ENCODE measurements around the gene GRIN2C. TPM values are rescaled to one million over a fixed set of nuclear protein-coding genes. Genes with fewer than 3 reads are reported as not detected.
A peak's percentile ranks its signal among the peaks of the same experiment; 100 is the strongest.
"Not testable (repeated sequence)": the region's sequence is repeated elsewhere in the genome, so short reads cannot be mapped to it uniquely, and the experiment has no call there.

Gene GRIN2C
- total and polyA plus RNA-seq, 2 donors from 2014 or later: 0.15 to 0.31 TPM

GRCh38 chr17:74872313-74873036, 12.8 kb upstream of the GRIN2C start, which contains the start of gene FDXR:
Gene FDXR, minus strand, starts transcription at chr17:74872994. Its CDS starts 50 bp downstream, at chr17:74872944.
- TF ChIP-seq CTCF (IDR thresholded peaks at IDR 0.05; ENCODE audit: borderline replicate concordance, extremely low read depth, insufficient read depth): no peak
- Histone ChIP-seq H3K4me1 (ENCODE audit: control insufficient read depth in 2 of 3, insufficient read depth in 2 of 3, low read depth in 1 of 3, low read length in 3 of 3) (peaks cover 0 to 12% (median 4%) of the 10 kb centered on the region in 3 donors), H3K27ac (ENCODE audit: low read depth in 2 of 2, low read length in 2 of 2) (peak within 1 kb of the TSS; percentile 43 to 94), H3K27me3 (ENCODE audit: control insufficient read depth, insufficient read depth, low read length) (no peaks in the 10 kb centered on the region), H3K9me3 (ENCODE audit: control insufficient read depth in 2 of 3, insufficient read depth in 1 of 3, low read length in 3 of 3) (no peaks in the 10 kb centered on the region), H3K9ac (ENCODE audit: low read length in 3 of 3) (peak within 1 kb of the TSS; percentile 52 to 86 (median 69)), H3K4me3 (ENCODE audit: low read length in 3 of 3) (peak within 1 kb of the TSS; percentile 77 to 96 (median 79)), H3K36me3 (ENCODE audit: control insufficient read depth in 2 of 3, insufficient read depth in 3 of 3, low read length in 3 of 3) (no peaks in the 10 kb centered on the region)
- no peak for DNase-seq
- no peak for FAIRE-seq
- intact Hi-C loops (cut with DNase I): no loop called here

- no peaks in the 10 kb centered on the region for H3K27me3 ChIP-seq (ENCODE audit: control insufficient read depth, insufficient read depth, low read length)
- no peak for TF ChIP-seq CTCF (IDR thresholded peaks at IDR 0.05; ENCODE audit: borderline replicate concordance, extremely low read depth, insufficient read depth)
- no peaks in the 10 kb centered on the region for H3K9me3 ChIP-seq (ENCODE audit: control insufficient read depth in 2 of 3, insufficient read depth in 1 of 3, low read length in 3 of 3)
- intact Hi-C loops (cut with DNase I): no loop called here
- FAIRE-seq (no peak), DNase-seq (peak in 4 of 5 donors; percentile 21 to 75 (median 47))
- peak overlapping the region in 1 of 3 donors; percentile 77 for H3K4me3 ChIP-seq (ENCODE audit: low read length in 3 of 3)
- H3K27ac ChIP-seq (ENCODE audit: low read depth in 2 of 2, low read length in 2 of 2): no peak overlapping the region
- peaks cover 0 to 12% (median 4%) of the 10 kb centered on the region in 3 donors for H3K4me1 ChIP-seq (ENCODE audit: control insufficient read depth in 2 of 3, insufficient read depth in 2 of 3, low read depth in 1 of 3, low read length in 3 of 3)
- no peak overlapping the region for H3K9ac ChIP-seq (ENCODE audit: low read length in 3 of 3)
- no peaks in the 10 kb centered on the region for H3K36me3 ChIP-seq (ENCODE audit: control insufficient read depth in 2 of 3, insufficient read depth in 3 of 3, low read length in 3 of 3)
Measured at GRCh38 chr17:74871356-74872076, 11.8 kb upstream of the GRIN2C start.

DNA sequence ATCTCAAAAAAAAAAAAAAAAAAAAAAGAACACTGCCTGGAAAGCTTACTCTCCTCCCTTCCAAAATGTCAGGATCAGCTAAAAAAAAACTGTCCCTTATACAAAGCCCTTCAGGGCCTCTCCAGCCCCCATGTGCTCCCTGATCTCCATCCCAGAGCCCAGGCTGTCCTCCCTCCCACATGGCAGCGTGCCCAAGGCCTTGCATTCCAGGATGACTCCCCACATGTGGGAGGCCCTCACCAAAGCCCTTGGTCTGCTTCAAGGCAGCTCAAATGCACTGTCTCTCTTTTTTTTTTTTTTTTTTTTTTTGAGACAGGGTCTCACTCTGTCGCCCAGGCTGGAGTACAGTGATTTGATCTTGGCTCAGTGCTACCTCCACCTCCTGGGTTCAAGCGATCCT, 10.8 kb upstream of the GRIN2C start:
- H3K27ac ChIP-seq (ENCODE audit: low read depth in 2 of 2, low read length in 2 of 2): no peak overlapping the region
- H3K9me3 ChIP-seq (ENCODE audit: control insufficient read depth in 2 of 3, insufficient read depth in 1 of 3, low read length in 3 of 3): no peaks in the 10 kb centered on the region
- H3K4me3 ChIP-seq (ENCODE audit: low read length in 3 of 3): no peak overlapping the region
- no peaks in the 10 kb centered on the region for H3K36me3 ChIP-seq (ENCODE audit: control insufficient read depth in 2 of 3, insufficient read depth in 3 of 3, low read length in 3 of 3)
- FAIRE-seq: no peak
- intact Hi-C loops (cut with DNase I): no loop called here
- peaks cover 0 to 12% (median 4%) of the 10 kb centered on the region in 3 donors for H3K4me1 ChIP-seq (ENCODE audit: control insufficient read depth in 2 of 3, insufficient read depth in 2 of 3, low read depth in 1 of 3, low read length in 3 of 3)
- TF ChIP-seq CTCF (IDR thresholded peaks at IDR 0.05; ENCODE audit: borderline replicate concordance, extremely low read depth, insufficient read depth): no peak
- no peak overlapping the region for H3K9ac ChIP-seq (ENCODE audit: low read length in 3 of 3)
- no peaks in the 10 kb centered on the region for H3K27me3 ChIP-seq (ENCODE audit: control insufficient read depth, insufficient read depth, low read length)
- peak in 3 of 5 donors; percentile 39 to 69 (median 69) for DNase-seq

DNA sequence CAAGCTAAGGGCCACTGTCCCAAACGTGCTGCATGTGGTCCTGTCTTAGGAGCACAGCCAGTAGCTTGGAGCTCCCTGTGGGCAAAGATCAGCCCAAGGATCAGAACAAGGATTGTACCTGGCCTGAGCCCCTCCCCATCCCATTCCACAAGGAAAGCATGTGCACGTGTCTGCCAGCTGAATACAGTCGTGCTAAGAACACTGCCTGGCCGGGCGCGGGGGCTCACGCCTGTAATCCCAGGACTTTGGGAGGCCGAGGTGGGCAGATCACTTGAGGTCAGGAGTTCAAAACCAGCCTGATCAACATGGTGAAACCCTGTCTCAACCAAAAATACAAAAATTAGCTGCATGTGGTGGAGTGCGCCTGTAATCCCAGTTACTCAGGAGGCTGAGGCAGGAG, 10.3 kb upstream of the GRIN2C start:
- FAIRE-seq; intact Hi-C loops (cut with DNase I); H3K9me3 ChIP-seq (ENCODE audit: control insufficient read depth in 2 of 3, insufficient read depth in 1 of 3, low read length in 3 of 3); H3K27ac ChIP-seq (ENCODE audit: low read depth in 2 of 2, low read length in 2 of 2); H3K4me3 ChIP-seq (ENCODE audit: low read length in 3 of 3); H3K9ac ChIP-seq (ENCODE audit: low read length in 3 of 3); H3K27me3 ChIP-seq (ENCODE audit: control insufficient read depth, insufficient read depth, low read length); H3K36me3 ChIP-seq (ENCODE audit: control insufficient read depth in 2 of 3, insufficient read depth in 3 of 3, low read length in 3 of 3): not testable (repeated sequence)
- DNase-seq: peak in 1 of 5 donors; percentile 50
- H3K4me1 ChIP-seq (ENCODE audit: control insufficient read depth in 2 of 3, insufficient read depth in 2 of 3, low read depth in 1 of 3, low read length in 3 of 3): peaks cover 0 to 12% (median 4%) of the 10 kb centered on the region in 3 donors
